ENCODE measurements around the gene ITM2A.

Gene ITM2A

GRCh38 chrX:79371101-79371500 is 4.0 kb upstream of the ITM2A start:
- DNase-seq = no peak
- H3K4me1 ChIP-seq (ENCODE audit: control insufficient read depth, insufficient read depth, low read length, poor library complexity, severe bottlenecking) = no peaks in the 10 kb centered on the region
- H3K27ac ChIP-seq (ENCODE audit: insufficient read depth, low read length, poor library complexity, severe bottlenecking) = no peak overlapping the region
- no peak overlapping the region for H3K4me3 ChIP-seq (ENCODE audit: insufficient read depth, low read depth, low read length, poor library complexity, severe bottlenecking)
- no peaks in the 10 kb centered on the region for H3K36me3 ChIP-seq (ENCODE audit: control insufficient read depth, insufficient read depth, low read length)
- H3K9me3 ChIP-seq (ENCODE audit: control insufficient read depth, low read length) = no peaks in the 10 kb centered on the region
- H3K27me3 ChIP-seq (replicated peaks; ENCODE audit: control insufficient read depth, insufficient read depth, low read length, poor library complexity, severe bottlenecking) = no peaks in the 10 kb centered on the region

- H3K9me3 ChIP-seq (ENCODE audit: control insufficient read depth, low read length) = no peaks in the 10 kb centered on the region
- DNase-seq = no peak
- H3K36me3 ChIP-seq (ENCODE audit: control insufficient read depth, insufficient read depth, low read length) = no peaks in the 10 kb centered on the region
- H3K27ac ChIP-seq (ENCODE audit: insufficient read depth, low read length, poor library complexity, severe bottlenecking) = no peak overlapping the region
- no peaks in the 10 kb centered on the region for H3K4me1 ChIP-seq (ENCODE audit: control insufficient read depth, insufficient read depth, low read length, poor library complexity, severe bottlenecking)
- H3K27me3 ChIP-seq (replicated peaks; ENCODE audit: control insufficient read depth, insufficient read depth, low read length, poor library complexity, severe bottlenecking) = no peaks in the 10 kb centered on the region
- H3K4me3 ChIP-seq (ENCODE audit: insufficient read depth, low read depth, low read length, poor library complexity, severe bottlenecking) = no peak overlapping the region
Observed at GRCh38 chrX:79369871-79370270, 2.7 kb upstream of the ITM2A start.

GRCh38 chrX:79368441-79368840 is 1.3 kb upstream of the ITM2A start:
- H3K4me3 ChIP-seq (ENCODE audit: insufficient read depth, low read depth, low read length, poor library complexity, severe bottlenecking) = no peak overlapping the region
- no peaks in the 10 kb centered on the region for H3K36me3 ChIP-seq (ENCODE audit: control insufficient read depth, insufficient read depth, low read length)
- H3K27me3 ChIP-seq (replicated peaks; ENCODE audit: control insufficient read depth, insufficient read depth, low read length, poor library complexity, severe bottlenecking) = no peaks in the 10 kb centered on the region
- no peak for DNase-seq
- H3K9me3 ChIP-seq (ENCODE audit: control insufficient read depth, low read length) = no peaks in the 10 kb centered on the region
- no peaks in the 10 kb centered on the region for H3K4me1 ChIP-seq (ENCODE audit: control insufficient read depth, insufficient read depth, low read length, poor library complexity, severe bottlenecking)
- no peak overlapping the region for H3K27ac ChIP-seq (ENCODE audit: insufficient read depth, low read length, poor library complexity, severe bottlenecking)

GRCh38 chrX:79367907-79368306 is 773 bp upstream of the ITM2A start:
- Histone ChIP-seq H3K36me3 (ENCODE audit: control insufficient read depth, insufficient read depth, low read length) (no peaks in the 10 kb centered on the region), H3K27ac (ENCODE audit: insufficient read depth, low read length, poor library complexity, severe bottlenecking) (peak overlapping the region; percentile 96), H3K4me3 (ENCODE audit: insufficient read depth, low read depth, low read length, poor library complexity, severe bottlenecking) (peak overlapping the region; percentile 75), H3K27me3 (replicated peaks; ENCODE audit: control insufficient read depth, insufficient read depth, low read length, poor library complexity, severe bottlenecking) (no peaks in the 10 kb centered on the region), H3K9me3 (ENCODE audit: control insufficient read depth, low read length) (no peaks in the 10 kb centered on the region), H3K4me1 (ENCODE audit: control insufficient read depth, insufficient read depth, low read length, poor library complexity, severe bottlenecking) (peaks cover 2% of the 10 kb centered on the region)
- no peak for DNase-seq

- H3K4me3 ChIP-seq (ENCODE audit: insufficient read depth, low read depth, low read length, poor library complexity, severe bottlenecking) = peak overlapping the region; percentile 75
Observed at GRCh38 chrX:79366556-79366872, 620 bp downstream of the ITM2A start.

GRCh38 chrX:79365591-79365990 is 1.5 kb downstream of the ITM2A start:
- no peaks in the 10 kb centered on the region for H3K36me3 ChIP-seq (ENCODE audit: control insufficient read depth, insufficient read depth, low read length)
- H3K9me3 ChIP-seq (ENCODE audit: control insufficient read depth, low read length) = no peaks in the 10 kb centered on the region
- H3K27me3 ChIP-seq (replicated peaks; ENCODE audit: control insufficient read depth, insufficient read depth, low read length, poor library complexity, severe bottlenecking) = no peaks in the 10 kb centered on the region
- H3K4me3 ChIP-seq (ENCODE audit: insufficient read depth, low read depth, low read length, poor library complexity, severe bottlenecking) = peak overlapping the region; percentile 75
- H3K27ac ChIP-seq (ENCODE audit: insufficient read depth, low read length, poor library complexity, severe bottlenecking) = peak overlapping the region; percentile 96
- peaks cover 2% of the 10 kb centered on the region for H3K4me1 ChIP-seq (ENCODE audit: control insufficient read depth, insufficient read depth, low read length, poor library complexity, severe bottlenecking)
- DNase-seq = no peak

More at GRCh38 chrX:79366556-79366872, 620 bp downstream of the ITM2A start:
- Histone ChIP-seq H3K4me1 (ENCODE audit: control insufficient read depth, insufficient read depth, low read length, poor library complexity, severe bottlenecking) (peaks cover 2% of the 10 kb centered on the region), H3K36me3 (ENCODE audit: control insufficient read depth, insufficient read depth, low read length) (no peaks in the 10 kb centered on the region), H3K27me3 (replicated peaks; ENCODE audit: control insufficient read depth, insufficient read depth, low read length, poor library complexity, severe bottlenecking) (no peaks in the 10 kb centered on the region), H3K27ac (ENCODE audit: insufficient read depth, low read length, poor library complexity, severe bottlenecking) (peak overlapping the region; percentile 96), H3K9me3 (ENCODE audit: control insufficient read depth, low read length) (no peaks in the 10 kb centered on the region)
- no peak for DNase-seq

- Histone ChIP-seq H3K36me3 (ENCODE audit: control insufficient read depth, insufficient read depth, low read length) (no peaks in the 10 kb centered on the region), H3K4me1 (ENCODE audit: control insufficient read depth, insufficient read depth, low read length, poor library complexity, severe bottlenecking) (peaks cover 2% of the 10 kb centered on the region), H3K9me3 (ENCODE audit: control insufficient read depth, low read length) (no peaks in the 10 kb centered on the region), H3K27ac (ENCODE audit: insufficient read depth, low read length, poor library complexity, severe bottlenecking) (peak overlapping the region; percentile 9), H3K27me3 (replicated peaks; ENCODE audit: control insufficient read depth, insufficient read depth, low read length, poor library complexity, severe bottlenecking) (no peaks in the 10 kb centered on the region), H3K4me3 (ENCODE audit: insufficient read depth, low read depth, low read length, poor library complexity, severe bottlenecking) (peak overlapping the region; percentile 75)
- DNase-seq = no peak
Observed at GRCh38 chrX:79364306-79364705, 2.8 kb downstream of the ITM2A start.

GRCh38 chrX:79361192-79361870 is 5.8 kb downstream of the ITM2A start:
- Histone ChIP-seq H3K4me1 (ENCODE audit: control insufficient read depth, insufficient read depth, low read length, poor library complexity, severe bottlenecking) (peaks cover 2% of the 10 kb centered on the region), H3K27ac (ENCODE audit: insufficient read depth, low read length, poor library complexity, severe bottlenecking) (peak overlapping the region; percentile 45), H3K9me3 (ENCODE audit: control insufficient read depth, low read length) (no peaks in the 10 kb centered on the region), H3K27me3 (replicated peaks; ENCODE audit: control insufficient read depth, insufficient read depth, low read length, poor library complexity, severe bottlenecking) (no peaks in the 10 kb centered on the region), H3K4me3 (ENCODE audit: insufficient read depth, low read depth, low read length, poor library complexity, severe bottlenecking) (no peak overlapping the region), H3K36me3 (ENCODE audit: control insufficient read depth, insufficient read depth, low read length) (no peaks in the 10 kb centered on the region)
- no peak for DNase-seq

GRCh38 chrX:79336869-79337815 is 30.0 kb downstream of the ITM2A start:
- H3K4me1 ChIP-seq (ENCODE audit: control insufficient read depth, insufficient read depth, low read length, poor library complexity, severe bottlenecking) = peaks cover 5% of the 10 kb centered on the region
- peak overlapping the region; percentile 12 for H3K4me3 ChIP-seq (ENCODE audit: insufficient read depth, low read depth, low read length, poor library complexity, severe bottlenecking)

GRCh38 chrX:79330022-79330421 is 37.1 kb downstream of the ITM2A start:
- H3K27me3 ChIP-seq (replicated peaks; ENCODE audit: control insufficient read depth, insufficient read depth, low read length, poor library complexity, severe bottlenecking) = no peaks in the 10 kb centered on the region
- no peaks in the 10 kb centered on the region for H3K9me3 ChIP-seq (ENCODE audit: control insufficient read depth, low read length)
- no peak overlapping the region for H3K4me3 ChIP-seq (ENCODE audit: insufficient read depth, low read depth, low read length, poor library complexity, severe bottlenecking)
- no peak overlapping the region for H3K27ac ChIP-seq (ENCODE audit: insufficient read depth, low read length, poor library complexity, severe bottlenecking)
- no peaks in the 10 kb centered on the region for H3K36me3 ChIP-seq (ENCODE audit: control insufficient read depth, insufficient read depth, low read length)
- DNase-seq = no peak
- H3K4me1 ChIP-seq (ENCODE audit: control insufficient read depth, insufficient read depth, low read length, poor library complexity, severe bottlenecking) = no peaks in the 10 kb centered on the region

More at GRCh38 chrX:79336869-79337815, 30.0 kb downstream of the ITM2A start:
- Histone ChIP-seq H3K36me3 (ENCODE audit: control insufficient read depth, insufficient read depth, low read length) (no peaks in the 10 kb centered on the region), H3K27me3 (replicated peaks; ENCODE audit: control insufficient read depth, insufficient read depth, low read length, poor library complexity, severe bottlenecking) (no peaks in the 10 kb centered on the region), H3K27ac (ENCODE audit: insufficient read depth, low read length, poor library complexity, severe bottlenecking) (peak overlapping the region; percentile 47), H3K9me3 (ENCODE audit: control insufficient read depth, low read length) (no peaks in the 10 kb centered on the region)
- DNase-seq = no peak
